HG02759 (cell line): ENCODE data around the gene RPL14.
"Not testable (repeated sequence)": the region's sequence is repeated elsewhere in the genome, so short reads cannot be mapped to it uniquely, and the experiment has no call there.

Source experiments
- ATAC-seq: cut with Tn5 transposase; IDR thresholded peaks from one replicate; pipeline ENCODE4 v1.9.1; 2021; ENCODE audit warnings: mild to moderate bottlenecking, moderate library complexity; ENCODE audit not compliant: unreplicated experiment

RPL14 gene

GRCh38 chr3:40462838-40463237, 5.7 kb downstream of the RPL14 start:
- ATAC-seq: not testable (repeated sequence)

GRCh38 chr3:40463579-40463978, 6.4 kb downstream of the RPL14 start:
- no peak for ATAC-seq

- ATAC-seq: no peak
These were observed 7.4 kb downstream of the RPL14 start for GRCh38 chr3:40464339-40465110.

- no peak for ATAC-seq
These were observed 7.9 kb downstream of the RPL14 start for GRCh38 chr3:40465111-40465407.

- ATAC-seq: no peak
These were observed 8.3 kb downstream of the RPL14 start for GRCh38 chr3:40465456-40465855.

GRCh38 chr3:40468018-40468417, 10.9 kb downstream of the RPL14 start:
- no peak for ATAC-seq

- no peak for ATAC-seq
These were observed 13.6 kb downstream of the RPL14 start for GRCh38 chr3:40470701-40471100.

- peak; percentile 86 for ATAC-seq
These were observed 19.6 kb downstream of the RPL14 start, which contains the start of gene ZNF619 for GRCh38 chr3:40476478-40477470. Gene ZNF619, plus strand, starts transcription at chr3:40477122. Its CDS starts 858 bp downstream, at chr3:40477980.

- ATAC-seq: no peak
These were observed 20.5 kb downstream of the RPL14 start for GRCh38 chr3:40477666-40478065.

GRCh38 chr3:40487172-40487571, 30.0 kb downstream of the RPL14 start:
- ATAC-seq: no peak

GRCh38 chr3:40490916-40491315, 33.8 kb downstream of the RPL14 start:
- ATAC-seq: no peak

GRCh38 chr3:40494698-40495097, 37.6 kb downstream of the RPL14 start:
- no peak for ATAC-seq

- no peak for ATAC-seq
These were observed 40.1 kb downstream of the RPL14 start for GRCh38 chr3:40497288-40497687.

- no peak for ATAC-seq
These were observed 42.8 kb downstream of the RPL14 start for GRCh38 chr3:40499952-40500351.

GRCh38 chr3:40502034-40502433, 44.9 kb downstream of the RPL14 start:
- no peak for ATAC-seq

GRCh38 chr3:40504636-40505430, 47.7 kb downstream of the RPL14 start:
- no peak for ATAC-seq

- peak; percentile 87 for ATAC-seq
These were observed 48.7 kb downstream of the RPL14 start, which contains the start of gene ZNF620 for GRCh38 chr3:40505599-40506462. Gene ZNF620, plus strand, starts transcription at chr3:40506039. Its CDS starts 314 bp downstream, at chr3:40506353.

- ATAC-seq: no peak
These were observed 54.0 kb downstream of the RPL14 start for GRCh38 chr3:40511031-40511718.

- no peak for ATAC-seq
These were observed 59.1 kb downstream of the RPL14 start for GRCh38 chr3:40516201-40516600.
